Testis (tissue), 3 donors: ENCODE data around the gene ARID1B. TPM values are rescaled to one million over a fixed set of nuclear protein-coding genes. Genes with fewer than 3 reads are reported as not detected.

Experiments used
- DNase-seq: peaks from one replicate; pipeline ENCODE4 v3.0.0-alpha.2; 2019
- H3K27ac ChIP-seq, 2 donors: fragments of 200-600 bp; sonication (generic); one replicate each; pipeline ENCODE4 v1.5.1; 2019
- H3K27me3 ChIP-seq: fragments of 200-600 bp; sonication (generic); one replicate; pipeline ENCODE4 v1.5.1; 2019
- H3K36me3 ChIP-seq: fragments of 200-600 bp; sonication (generic); one replicate; pipeline ENCODE4 v1.5.1; 2017; ENCODE audit warnings: low read depth; ENCODE audit errors: missing control alignments
- H3K4me1 ChIP-seq: fragments of 200-600 bp; sonication (generic); one replicate; pipeline ENCODE4 v1.5.1; 2019
- H3K4me3 ChIP-seq, 2 donors: fragments of 200-600 bp; sonication (generic); one replicate each; pipeline ENCODE4 v1.5.1; 2017 to 2019
- H3K9me3 ChIP-seq: fragments of 200-600 bp; sonication (generic); one replicate; pipeline ENCODE4 v1.5.1; 2017
- CTCF ChIP-seq, 3 experiments: fragments of 450-650 bp in 2 of 3; fragments of 200-600 bp in 1 of 3; sonication (generic) in 1 of 3; IDR thresholded peaks; one replicate each; pipeline ENCODE4 v1.5.1; 2016 to 2019; ENCODE audit warnings: antibody characterized with exemption in 3 of 3, mild to moderate bottlenecking in 2 of 3, moderate library complexity in 1 of 3
- POLR2A ChIP-seq: fragments of 450-650 bp; IDR thresholded peaks from one replicate; pipeline ENCODE4 v1.6.1; 2017; ENCODE audit warnings: antibody characterized with exemption, mild to moderate bottlenecking, moderate library complexity
- WGBS, 2 donors: methylation state at CpG; one replicate each; pipeline ENCODE4 v1.1.5; 2018; 5-methylcytosine and 5-hydroxymethylcytosine counted together
- intact Hi-C: fragments of 100-400 bp; cut with DNase I; formaldehyde crosslinking; loops from one replicate; pipeline ENCODE4 v1.15.1; 2023; ENCODE audit warnings: low total_unique reads
- polyA plus RNA-seq: library from polyadenylated mRNA; stranded (reverse); fragments of 350-450 nt; fragmentation: Illumina TruSeq; extraction: RNeasy Lipid Tissue Mini Kit (QIAGEN cat#74804); gene quantifications from one replicate; pipeline ENCODE4 v1.2.3, GENCODE V29; 2014; ENCODE audit warnings: low read depth, low replicate concordance; ENCODE audit not compliant: insufficient read depth
- total RNA-seq, 2 donors: library from RNA; depleted of rRNA; stranded (reverse); fragments of >200 nt; gene quantifications; one replicate each; pipeline ENCODE4 v1.2.3, GENCODE V29; 2016

Gene ARID1B
- total and polyA plus RNA-seq, 3 donors from 2014 or later, result 26.2 to 126 (median 103) TPM

DNA sequence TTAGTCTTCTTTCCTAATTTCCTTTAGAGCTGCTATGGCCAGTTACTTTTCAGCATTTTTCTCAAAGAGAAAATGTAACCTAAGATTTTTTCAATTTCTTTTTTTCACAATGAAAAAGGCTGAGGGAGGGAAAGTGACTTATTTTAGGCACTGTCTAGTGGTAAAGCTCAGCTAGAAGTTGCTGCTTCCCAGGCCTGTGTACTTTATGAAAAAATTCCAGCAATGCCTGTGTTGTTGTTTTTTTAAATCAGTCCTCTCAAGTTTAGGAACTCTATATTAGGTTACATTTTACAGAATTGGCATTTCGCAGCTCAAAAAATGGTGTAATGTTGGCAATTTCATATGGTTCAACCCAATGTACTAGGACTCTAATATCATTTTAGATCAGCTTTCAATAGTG lies 269.6 kb downstream of the ARID1B start:
- Histone ChIP-seq H3K27ac (no peak overlapping the region), H3K36me3 (no peaks in the 10 kb centered on the region), H3K27me3 (no peaks in the 10 kb centered on the region), H3K4me1 (no peaks in the 10 kb centered on the region), H3K9me3 (no peaks in the 10 kb centered on the region), H3K4me3 (no peak overlapping the region)
- TF ChIP-seq POLR2A, result no peak
- no peak for TF ChIP-seq CTCF (IDR thresholded peaks at IDR 0.05)
- no peak for DNase-seq
- intact Hi-C loops, result no loop called here
- 90 to 96% methylated on average over 1 of the region's 1 CpG for WGBS, 2 donors

GRCh38 chr6:157047328-157047727 lies 270.1 kb downstream of the ARID1B start:
- intact Hi-C loops, result no loop called here
- TF ChIP-seq CTCF (IDR thresholded peaks at IDR 0.05) (no peak), POLR2A (no peak)
- H3K9me3 ChIP-seq, result no peaks in the 10 kb centered on the region
- H3K4me3 ChIP-seq, result no peak overlapping the region
- H3K36me3 ChIP-seq, result no peaks in the 10 kb centered on the region
- WGBS, 2 donors, result 90 to 92% methylated on average over 4 of the region's 4 CpGs
- no peak overlapping the region for H3K27ac ChIP-seq
- no peak for DNase-seq
- no peaks in the 10 kb centered on the region for H3K27me3 ChIP-seq
- no peaks in the 10 kb centered on the region for H3K4me1 ChIP-seq

DNA sequence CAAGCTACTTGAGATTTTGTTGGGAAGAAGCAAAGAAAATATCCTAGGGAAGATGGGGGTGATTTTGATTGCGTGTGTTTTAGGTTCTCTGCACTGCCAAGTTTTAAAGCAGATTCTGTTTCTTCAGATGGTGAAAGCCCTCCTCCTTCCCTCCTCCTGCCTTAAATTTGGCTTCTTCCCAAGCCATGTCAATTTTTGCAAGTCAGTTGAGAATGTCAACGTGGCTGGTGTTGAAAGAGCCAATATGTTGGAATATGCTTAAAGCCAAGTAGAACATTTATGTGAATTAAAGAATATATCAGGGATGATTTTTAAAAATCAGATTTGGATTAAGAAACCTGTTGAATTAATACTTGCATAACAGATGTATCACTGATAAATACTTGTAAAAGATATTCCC lies 270.8 kb downstream of the ARID1B start:
- Histone ChIP-seq H3K4me1 (no peaks in the 10 kb centered on the region), H3K27ac (no peak overlapping the region), H3K36me3 (no peaks in the 10 kb centered on the region), H3K9me3 (no peaks in the 10 kb centered on the region), H3K4me3 (no peak overlapping the region), H3K27me3 (no peaks in the 10 kb centered on the region)
- intact Hi-C loops, result no loop called here
- TF ChIP-seq CTCF (IDR thresholded peaks at IDR 0.05) (no peak), POLR2A (no peak)
- 52 to 57% methylated on average over 2 of the region's 2 CpGs for WGBS, 2 donors
- DNase-seq, result no peak

GRCh38 chr6:157049133-157049532 lies 272.0 kb downstream of the ARID1B start:
- Histone ChIP-seq H3K4me1 (no peaks in the 10 kb centered on the region), H3K27me3 (no peaks in the 10 kb centered on the region), H3K36me3 (no peaks in the 10 kb centered on the region), H3K9me3 (no peaks in the 10 kb centered on the region), H3K27ac (no peak overlapping the region), H3K4me3 (no peak overlapping the region)
- TF ChIP-seq POLR2A, result no peak
- WGBS, 2 donors, result 75 to 85% methylated on average over 5 of the region's 5 CpGs
- no peak for DNase-seq
- intact Hi-C loops, result no loop called here

DNA sequence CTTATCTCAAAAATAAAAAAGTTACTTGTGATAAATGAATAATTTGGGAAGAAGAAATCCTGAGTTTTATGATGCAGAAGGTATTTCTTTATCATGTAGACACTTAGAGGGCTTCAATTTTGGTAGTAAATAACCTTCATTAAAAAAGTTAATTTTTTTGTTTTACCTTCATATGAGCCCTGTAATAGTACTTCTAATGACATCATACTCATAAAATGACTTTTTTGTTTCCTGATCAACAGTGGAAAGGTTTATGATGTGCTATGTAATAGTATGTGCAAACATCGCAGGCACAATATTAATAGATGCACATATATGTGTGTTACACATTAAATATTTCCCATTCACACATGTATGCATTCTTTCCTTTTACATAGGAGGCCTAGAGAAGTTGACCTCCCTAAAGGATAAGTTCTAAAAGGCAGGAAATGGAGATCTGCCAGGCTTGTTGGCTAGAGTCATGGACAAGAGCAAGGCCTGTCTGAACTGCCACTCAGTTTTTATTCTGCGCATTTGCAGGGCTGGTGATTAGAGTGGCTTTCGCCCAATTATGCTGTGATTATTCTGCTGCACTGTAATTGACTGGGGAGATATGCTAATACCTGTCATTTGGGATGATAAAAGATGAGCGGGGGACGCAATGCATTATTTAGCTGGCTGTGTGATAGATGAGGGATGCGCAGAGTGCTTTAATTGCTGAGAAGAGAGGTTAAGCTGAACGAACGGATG lies 273.5 kb downstream of the ARID1B start:
- Histone ChIP-seq H3K4me3 (no peak overlapping the region), H3K4me1 (no peaks in the 10 kb centered on the region), H3K9me3 (no peaks in the 10 kb centered on the region), H3K27ac (no peak overlapping the region), H3K27me3 (no peaks in the 10 kb centered on the region), H3K36me3 (no peaks in the 10 kb centered on the region)
- TF ChIP-seq POLR2A, result no peak
- no peak for TF ChIP-seq CTCF (IDR thresholded peaks at IDR 0.05)
- DNase-seq, result no peak
- WGBS, 2 donors, result 62 to 66% methylated on average over 8 of the region's 8 CpGs
- intact Hi-C loops, result no loop called here
